Endothelial cell of umbilical vein (primary cell): Measurements from ENCODE around the gene LITAF. TPM values are rescaled to one million over a fixed set of nuclear protein-coding genes. Genes with fewer than 3 reads are reported as not detected.

Experiments
- BruUV-seq: library from RNA; stranded (reverse); fragments of 400-500 nt; replicated peaks from 2 replicates; lab custom pipeline; 2021; lab: Mats Ljungman, UMichigan
- CTCF ChIA-PET: fragments of 300-600, 350-600 bp; sonication (Branson Sonifier 250); formaldehyde crosslinking; loops from one replicate; lab custom pipeline; 2021; ENCODE audit warnings: antibody characterized with exemption, inconsistent platforms; lab: Charles Lee
- POLR2A ChIA-PET: fragments of 300-600, 350-600 bp; sonication (Branson Sonifier 250); formaldehyde crosslinking; loops from one replicate; lab custom pipeline; 2021; ENCODE audit warnings: antibody characterized with exemption, inconsistent platforms; lab: Charles Lee
- DNase-seq: peaks from one replicate; pipeline ENCODE4 v3.0.0-alpha.2; 2011; ENCODE audit warnings: low read depth, low spot score
- FAIRE-seq: peaks from 2 replicates; lab custom pipeline; 2011; peaks lifted over from hg19 to GRCh38; lab: Jason Lieb, UNC
- H2AFZ ChIP-seq: 2 replicates; pipeline ENCODE4 v1.6.0; 2012; ENCODE audit warnings: low read depth, low read length, control low read depth, inconsistent platforms
- H3K27ac ChIP-seq: 2 replicates; pipeline ENCODE4 v1.5.1; 2011; ENCODE audit warnings: low read depth, mild to moderate bottlenecking, control low read depth, low read length, moderate library complexity; ENCODE audit not compliant: insufficient read depth
- H3K27me3 ChIP-seq, 2 experiments: 2 replicates each; pipeline versions ENCODE4 v1.6.0 to v1.6.1; 2011; ENCODE audit warnings: low read length in 2 of 2, mixed read lengths in 1 of 2; ENCODE audit not compliant: control insufficient read depth in 2 of 2, insufficient read depth in 2 of 2
- H3K36me3 ChIP-seq, 2 experiments: 2 replicates in 1 of 2; 3 replicates in 1 of 2; pipeline ENCODE4 v1.5.1; 2011; ENCODE audit warnings: low read length in 2 of 2, mild to moderate bottlenecking in 1 of 2, moderate library complexity in 1 of 2; ENCODE audit not compliant: control insufficient read depth in 2 of 2, insufficient read depth in 2 of 2; ENCODE audit errors: extremely low read depth in 1 of 2
- H3K4me1 ChIP-seq: 3 replicates; pipeline ENCODE4 v1.5.1; 2011; ENCODE audit warnings: mild to moderate bottlenecking, low read length; ENCODE audit not compliant: control insufficient read depth, insufficient read depth; ENCODE audit errors: extremely low read depth
- H3K4me2 ChIP-seq: 2 replicates; pipeline ENCODE4 v1.6.1; 2011; ENCODE audit warnings: low read length, control low read depth, mixed read lengths; ENCODE audit not compliant: insufficient read depth
- H3K4me3 ChIP-seq, 3 experiments: fragments of 200-600 bp in 1 of 3; sonication (generic), shearing (Covaris generic) in 1 of 3; replicated peaks in 1 of 3; 2 replicates each; pipeline ENCODE4 v1.5.1; 2011 to 2016; ENCODE audit warnings: control low read depth in 3 of 3, low read length in 3 of 3, mild to moderate bottlenecking in 2 of 3, inconsistent platforms in 1 of 3, low read depth in 1 of 3, moderate library complexity in 1 of 3; ENCODE audit not compliant: insufficient read depth in 1 of 3
- H3K79me2 ChIP-seq: 2 replicates; pipeline ENCODE4 v1.6.0; 2012; ENCODE audit warnings: low read length, inconsistent platforms; ENCODE audit not compliant: control insufficient read depth, insufficient read depth
- H3K9ac ChIP-seq: replicated peaks from 2 replicates; pipeline ENCODE3; 2011; ENCODE audit warnings: low read length, control low read depth; ENCODE audit not compliant: insufficient read depth; ENCODE audit errors: extremely low read depth
- H3K9me1 ChIP-seq: replicated peaks from 3 replicates; pipeline ENCODE4 v1.6.0; 2011; ENCODE audit warnings: mild to moderate bottlenecking, low read length; ENCODE audit not compliant: control insufficient read depth, insufficient read depth; ENCODE audit errors: extremely low read depth
- H3K9me3 ChIP-seq: replicated peaks from 2 replicates; pipeline ENCODE4 v1.5.1; 2012; ENCODE audit warnings: low read length, inconsistent platforms; ENCODE audit not compliant: control insufficient read depth, insufficient read depth
- H4K20me1 ChIP-seq: replicated peaks from 2 replicates; pipeline ENCODE3; 2011; ENCODE audit warnings: mild to moderate bottlenecking, low read length; ENCODE audit not compliant: control insufficient read depth, insufficient read depth; ENCODE audit errors: extremely low read depth
- EZH2 ChIP-seq: IDR thresholded peaks from 2 replicates; pipeline ENCODE4 v1.6.1; 2012; ENCODE audit warnings: borderline replicate concordance, low read depth, mild to moderate bottlenecking, moderate library complexity, low read length, inconsistent platforms; ENCODE audit not compliant: severe bottlenecking
- GATA2 ChIP-seq: IDR thresholded peaks from 2 replicates; pipeline ENCODE4 v1.7.0; 2011; ENCODE audit warnings: low read depth, mild to moderate bottlenecking, moderate library complexity, mixed read lengths, low read length; ENCODE audit not compliant: insufficient read length, insufficient read depth
- MYC ChIP-seq: IDR thresholded peaks from one replicate; pipeline ENCODE4 v1.6.1; 2011; ENCODE audit warnings: mild to moderate bottlenecking, low read depth, low read length
- POLR2A ChIP-seq: IDR thresholded peaks from 2 replicates; pipeline ENCODE4 v1.6.1; 2012; ENCODE audit warnings: low read depth, mild to moderate bottlenecking, control low read depth, low read length
- dilution Hi-C: fragments of 300-500 bp; cut with MboI; formaldehyde crosslinking; loops from one replicate; pipeline ENCODE4 v1.15.0; 2019; ENCODE audit warnings: low sequenced_read_pairs; ENCODE audit not compliant: extremely low pct_ligation_motif_present
- intact Hi-C: fragments of 100-400 bp; cut with micrococcal nuclease; formaldehyde crosslinking; loops from one replicate; pipeline ENCODE4 v1.10.0; 2022
- polyA plus RNA-seq, 4 experiments: library from polyadenylated mRNA; depleted of rRNA in 3 of 4; stranded (reverse) in 3 of 4; unstranded in 1 of 4; fragments of >200 nt; gene quantifications; 2 replicates each; pipeline versions ENCODE4 v1.2.1 to v1.2.3, GENCODE V29; 2011 to 2012; ENCODE audit warnings: missing spikeins in 1 of 4
- total RNA-seq: library from RNA; stranded (reverse); gene quantifications from 2 replicates; pipeline ENCODE4 v1.2.3, GENCODE V29; 2021
- TF ChIP-seq, protein P1 (sequence below), 2 donors: IDR thresholded peaks; 1 replicate in 1 of 2; 2 replicates in 1 of 2; pipeline ENCODE4 v1.5.1; 2011; ENCODE audit warnings: low read length in 2 of 2, mild to moderate bottlenecking in 2 of 2, moderate library complexity in 2 of 2, control low read depth in 1 of 2, inconsistent platforms in 1 of 2, low read depth in 1 of 2; ENCODE audit not compliant: insufficient read depth in 1 of 2; ENCODE audit errors: extremely low read depth in 1 of 2

The LITAF gene
- total and polyA plus RNA-seq, 2 donors (not counting 3 experiments of a cell fraction or from before 2014, with no cell fraction given) = 15.2 to 27.2 TPM

- Histone ChIP-seq H3K79me2 (no peaks in the 10 kb centered on the region), H3K27me3 (no peaks in the 10 kb centered on the region), H3K9me1 (no peaks in the 10 kb centered on the region), H4K20me1 (no peaks in the 10 kb centered on the region), H2AFZ (no peak overlapping the region), H3K27ac (no peak overlapping the region), H3K9ac (no peak overlapping the region), H3K4me3 (no peak overlapping the region), H3K4me2 (no peak overlapping the region), H3K36me3 (no peaks in the 10 kb centered on the region), H3K4me1 (no peaks in the 10 kb centered on the region), H3K9me3 (no peaks in the 10 kb centered on the region)
- intact Hi-C loops (no loop called here), dilution Hi-C loops (no loop called here)
- ChIA-PET POLR2A (no interaction called here), CTCF (no interaction called here)
- FAIRE-seq (no peak), DNase-seq (no peak)
- TF ChIP-seq, protein P1, sequence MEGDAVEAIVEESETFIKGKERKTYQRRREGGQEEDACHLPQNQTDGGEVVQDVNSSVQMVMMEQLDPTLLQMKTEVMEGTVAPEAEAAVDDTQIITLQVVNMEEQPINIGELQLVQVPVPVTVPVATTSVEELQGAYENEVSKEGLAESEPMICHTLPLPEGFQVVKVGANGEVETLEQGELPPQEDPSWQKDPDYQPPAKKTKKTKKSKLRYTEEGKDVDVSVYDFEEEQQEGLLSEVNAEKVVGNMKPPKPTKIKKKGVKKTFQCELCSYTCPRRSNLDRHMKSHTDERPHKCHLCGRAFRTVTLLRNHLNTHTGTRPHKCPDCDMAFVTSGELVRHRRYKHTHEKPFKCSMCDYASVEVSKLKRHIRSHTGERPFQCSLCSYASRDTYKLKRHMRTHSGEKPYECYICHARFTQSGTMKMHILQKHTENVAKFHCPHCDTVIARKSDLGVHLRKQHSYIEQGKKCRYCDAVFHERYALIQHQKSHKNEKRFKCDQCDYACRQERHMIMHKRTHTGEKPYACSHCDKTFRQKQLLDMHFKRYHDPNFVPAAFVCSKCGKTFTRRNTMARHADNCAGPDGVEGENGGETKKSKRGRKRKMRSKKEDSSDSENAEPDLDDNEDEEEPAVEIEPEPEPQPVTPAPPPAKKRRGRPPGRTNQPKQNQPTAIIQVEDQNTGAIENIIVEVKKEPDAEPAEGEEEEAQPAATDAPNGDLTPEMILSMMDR (IDR thresholded peaks at IDR 0.05; ENCODE audit: extremely low read depth in 1 of 2, insufficient read depth in 1 of 2, low read depth in 1 of 2, low read length in 2 of 2) = no peak
- TF ChIP-seq GATA2 = no peak
- no peak for TF ChIP-seq EZH2
- TF ChIP-seq MYC = no peak
- TF ChIP-seq POLR2A = no peak
- no TSS peak for BruUV-seq
These were observed 37.5 kb upstream of the LITAF start for GRCh38 chr16:11624205-11624604.
